WTC11 (cell line): ENCODE data around the gene ATPAF1. TPM values are rescaled to one million over a fixed set of nuclear protein-coding genes. Genes with fewer than 3 reads are reported as not detected.
A peak's percentile ranks its signal among the peaks of the same experiment; 100 is the strongest.

Source experiments
- FOXP1 ChIP-seq: sonication (generic); formaldehyde crosslinking; IDR thresholded peaks from 2 replicates; pipeline ENCODE4 v1.8.0; 2022; ENCODE audit warnings: missing genetic modification reagents, mild to moderate bottlenecking, moderate library complexity, borderline replicate concordance
- HMGA2 ChIP-seq: fragments of 250-450 bp; sonication (Bioruptor Pico); IDR thresholded peaks from 2 replicates; pipeline ENCODE4 v1.4.0; 2021; ENCODE audit warnings: mild to moderate bottlenecking, moderate library complexity
- JUN ChIP-seq: sonication (generic); formaldehyde crosslinking; IDR thresholded peaks from 2 replicates; pipeline ENCODE4 v1.8.0; 2023; ENCODE audit warnings: mild to moderate bottlenecking, missing genetic modification reagents
- KAT7 ChIP-seq: sonication (generic); formaldehyde crosslinking; IDR thresholded peaks from 2 replicates; pipeline ENCODE4 v1.8.1; 2023; ENCODE audit warnings: missing genetic modification reagents, mild to moderate bottlenecking, borderline replicate concordance
- RORB ChIP-seq: fragments of 250-450 bp; sonication (Bioruptor Pico); IDR thresholded peaks from 2 replicates; pipeline ENCODE4 v1.9.0; 2021; ENCODE audit warnings: mild to moderate bottlenecking
- SOX15 ChIP-seq: fragments of 250-450 bp; sonication (Bioruptor Pico); IDR thresholded peaks from 2 replicates; pipeline ENCODE4 v1.9.0; 2021; ENCODE audit warnings: mild to moderate bottlenecking
- ZBTB21 ChIP-seq: sonication (generic); formaldehyde crosslinking; IDR thresholded peaks from 2 replicates; pipeline ENCODE4 v1.8.1; 2023; ENCODE audit warnings: mild to moderate bottlenecking, missing genetic modification reagents, borderline replicate concordance
- ZNF121 ChIP-seq: sonication (generic); formaldehyde crosslinking; IDR thresholded peaks from 2 replicates; pipeline ENCODE4 v1.8.0; 2023; ENCODE audit warnings: missing genetic modification reagents
- total RNA-seq: library from RNA; stranded (reverse); gene quantifications from 3 replicates; pipeline ENCODE4 v1.2.3, GENCODE V29; 2021
- TF ChIP-seq, protein P1 (sequence below): sonication (generic); formaldehyde crosslinking; IDR thresholded peaks from 2 replicates; pipeline ENCODE4 v1.8.1; 2022; ENCODE audit warnings: low read depth, missing genetic modification reagents, borderline replicate concordance
- TF ChIP-seq, protein P2 (sequence below): sonication (generic); formaldehyde crosslinking; IDR thresholded peaks from 2 replicates; pipeline ENCODE4 v1.8.1; 2023; ENCODE audit warnings: mild to moderate bottlenecking, missing genetic modification reagents
- TF ChIP-seq, protein P3 (sequence below): sonication (generic); formaldehyde crosslinking; IDR thresholded peaks from 2 replicates; pipeline ENCODE4 v1.8.1; 2023; ENCODE audit warnings: mild to moderate bottlenecking, missing genetic modification reagents
- TF ChIP-seq, protein P4 (sequence below): fragments of 250-450 bp; sonication (Bioruptor Pico); IDR thresholded peaks from 2 replicates; pipeline ENCODE4 v1.8.0; 2021; ENCODE audit warnings: mild to moderate bottlenecking
- TF ChIP-seq, protein P5 (sequence below): sonication (generic); formaldehyde crosslinking; IDR thresholded peaks from 2 replicates; pipeline ENCODE4 v1.8.1; 2023; ENCODE audit warnings: mild to moderate bottlenecking, missing genetic modification reagents, moderate library complexity
- TF ChIP-seq, protein P6 (sequence below): sonication (generic); formaldehyde crosslinking; IDR thresholded peaks from 2 replicates; pipeline ENCODE4 v1.8.1; 2023; ENCODE audit warnings: mild to moderate bottlenecking, missing genetic modification reagents, borderline replicate concordance
- TF ChIP-seq, protein P7 (sequence below): sonication (generic); formaldehyde crosslinking; IDR thresholded peaks from 2 replicates; pipeline ENCODE4 v1.8.0; 2023; ENCODE audit warnings: mild to moderate bottlenecking, missing genetic modification reagents
- TF ChIP-seq, protein P8 (sequence below): sonication (generic); formaldehyde crosslinking; IDR thresholded peaks from 2 replicates; pipeline ENCODE4 v1.8.0; 2022; ENCODE audit warnings: mild to moderate bottlenecking, missing genetic modification reagents
- TF ChIP-seq, protein P9 (sequence below): sonication (generic); formaldehyde crosslinking; IDR thresholded peaks from 2 replicates; pipeline ENCODE4 v1.8.1; 2023; ENCODE audit warnings: mild to moderate bottlenecking, missing genetic modification reagents, moderate library complexity
- TF ChIP-seq, protein P10 (sequence below): sonication (generic); formaldehyde crosslinking; IDR thresholded peaks from 2 replicates; pipeline ENCODE4 v1.8.0; 2022; ENCODE audit warnings: mild to moderate bottlenecking, missing genetic modification reagents

Gene ATPAF1
- total RNA-seq, 1 experiment from 2014 or later, result 35.7 TPM

DNA sequence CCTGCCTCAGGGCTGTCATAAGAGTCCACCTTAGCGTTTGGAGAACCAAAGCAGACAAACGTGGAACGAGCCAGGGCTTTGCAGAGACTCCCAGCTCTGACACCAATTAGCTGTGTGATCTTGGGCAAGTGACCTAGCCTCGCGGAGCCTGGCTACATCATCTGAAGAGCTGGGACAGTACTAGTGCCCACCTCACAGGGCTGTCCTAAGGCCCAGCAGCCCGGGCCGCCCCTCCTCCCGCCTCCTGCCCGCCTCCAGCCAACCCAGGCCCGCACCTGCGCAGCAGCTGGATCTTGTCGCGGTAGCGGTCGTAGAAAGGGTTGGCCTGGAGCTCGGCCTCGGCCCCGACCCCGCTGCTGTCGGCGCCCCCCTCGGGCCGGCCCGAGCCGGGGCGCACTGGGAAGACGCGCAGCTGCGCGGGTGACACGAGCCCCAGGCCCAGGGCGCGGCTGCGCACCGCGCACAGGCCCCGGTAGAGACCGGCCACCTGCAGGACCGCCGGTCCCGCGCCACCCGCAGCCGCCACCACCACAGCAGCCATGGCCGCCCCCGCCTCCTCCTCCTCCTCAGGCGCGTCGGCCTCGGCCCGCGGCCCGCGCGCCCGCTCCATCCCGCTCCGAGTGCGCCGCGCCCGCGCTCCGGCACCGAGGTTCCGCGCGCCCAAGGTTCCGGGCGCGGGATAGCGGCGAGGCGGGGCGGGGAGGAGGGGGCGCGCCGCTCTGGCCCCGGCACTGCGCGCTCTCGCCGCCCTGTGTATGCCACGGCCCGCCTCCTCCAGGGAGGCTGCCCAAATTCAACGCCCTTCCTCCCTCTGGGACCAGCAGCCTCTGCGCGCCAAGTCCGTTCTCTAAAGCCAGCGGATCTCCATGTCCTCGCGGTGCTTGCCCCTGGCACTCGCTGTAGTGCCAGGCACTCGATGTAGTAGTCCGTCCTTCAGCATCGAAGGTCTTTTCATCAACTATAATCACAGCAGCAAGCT lies at the start of gene ATPAF1 (continued):
- TF ChIP-seq, protein P1, sequence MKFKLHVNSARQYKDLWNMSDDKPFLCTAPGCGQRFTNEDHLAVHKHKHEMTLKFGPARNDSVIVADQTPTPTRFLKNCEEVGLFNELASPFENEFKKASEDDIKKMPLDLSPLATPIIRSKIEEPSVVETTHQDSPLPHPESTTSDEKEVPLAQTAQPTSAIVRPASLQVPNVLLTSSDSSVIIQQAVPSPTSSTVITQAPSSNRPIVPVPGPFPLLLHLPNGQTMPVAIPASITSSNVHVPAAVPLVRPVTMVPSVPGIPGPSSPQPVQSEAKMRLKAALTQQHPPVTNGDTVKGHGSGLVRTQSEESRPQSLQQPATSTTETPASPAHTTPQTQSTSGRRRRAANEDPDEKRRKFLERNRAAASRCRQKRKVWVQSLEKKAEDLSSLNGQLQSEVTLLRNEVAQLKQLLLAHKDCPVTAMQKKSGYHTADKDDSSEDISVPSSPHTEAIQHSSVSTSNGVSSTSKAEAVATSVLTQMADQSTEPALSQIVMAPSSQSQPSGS (CRISPR knock-in tag), result no peak
- TF ChIP-seq ZNF121 (CRISPR knock-in tag), result 0 out of 2 replicates have a peak, but pooled peaks have one; percentile 41
- TF ChIP-seq, protein P2, sequence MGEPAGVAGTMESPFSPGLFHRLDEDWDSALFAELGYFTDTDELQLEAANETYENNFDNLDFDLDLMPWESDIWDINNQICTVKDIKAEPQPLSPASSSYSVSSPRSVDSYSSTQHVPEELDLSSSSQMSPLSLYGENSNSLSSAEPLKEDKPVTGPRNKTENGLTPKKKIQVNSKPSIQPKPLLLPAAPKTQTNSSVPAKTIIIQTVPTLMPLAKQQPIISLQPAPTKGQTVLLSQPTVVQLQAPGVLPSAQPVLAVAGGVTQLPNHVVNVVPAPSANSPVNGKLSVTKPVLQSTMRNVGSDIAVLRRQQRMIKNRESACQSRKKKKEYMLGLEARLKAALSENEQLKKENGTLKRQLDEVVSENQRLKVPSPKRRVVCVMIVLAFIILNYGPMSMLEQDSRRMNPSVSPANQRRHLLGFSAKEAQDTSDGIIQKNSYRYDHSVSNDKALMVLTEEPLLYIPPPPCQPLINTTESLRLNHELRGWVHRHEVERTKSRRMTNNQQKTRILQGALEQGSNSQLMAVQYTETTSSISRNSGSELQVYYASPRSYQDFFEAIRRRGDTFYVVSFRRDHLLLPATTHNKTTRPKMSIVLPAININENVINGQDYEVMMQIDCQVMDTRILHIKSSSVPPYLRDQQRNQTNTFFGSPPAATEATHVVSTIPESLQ (CRISPR knock-in tag), result no peak
- no peak for TF ChIP-seq HMGA2 (CRISPR knock-in tag)
- TF ChIP-seq FOXP1 (CRISPR knock-in tag), result peak; percentile 76; the same call in 1 of the 2 replicates
- TF ChIP-seq, protein P3, sequence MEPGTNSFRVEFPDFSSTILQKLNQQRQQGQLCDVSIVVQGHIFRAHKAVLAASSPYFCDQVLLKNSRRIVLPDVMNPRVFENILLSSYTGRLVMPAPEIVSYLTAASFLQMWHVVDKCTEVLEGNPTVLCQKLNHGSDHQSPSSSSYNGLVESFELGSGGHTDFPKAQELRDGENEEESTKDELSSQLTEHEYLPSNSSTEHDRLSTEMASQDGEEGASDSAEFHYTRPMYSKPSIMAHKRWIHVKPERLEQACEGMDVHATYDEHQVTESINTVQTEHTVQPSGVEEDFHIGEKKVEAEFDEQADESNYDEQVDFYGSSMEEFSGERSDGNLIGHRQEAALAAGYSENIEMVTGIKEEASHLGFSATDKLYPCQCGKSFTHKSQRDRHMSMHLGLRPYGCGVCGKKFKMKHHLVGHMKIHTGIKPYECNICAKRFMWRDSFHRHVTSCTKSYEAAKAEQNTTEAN (CRISPR knock-in tag), result no peak
- TF ChIP-seq, protein P4, sequence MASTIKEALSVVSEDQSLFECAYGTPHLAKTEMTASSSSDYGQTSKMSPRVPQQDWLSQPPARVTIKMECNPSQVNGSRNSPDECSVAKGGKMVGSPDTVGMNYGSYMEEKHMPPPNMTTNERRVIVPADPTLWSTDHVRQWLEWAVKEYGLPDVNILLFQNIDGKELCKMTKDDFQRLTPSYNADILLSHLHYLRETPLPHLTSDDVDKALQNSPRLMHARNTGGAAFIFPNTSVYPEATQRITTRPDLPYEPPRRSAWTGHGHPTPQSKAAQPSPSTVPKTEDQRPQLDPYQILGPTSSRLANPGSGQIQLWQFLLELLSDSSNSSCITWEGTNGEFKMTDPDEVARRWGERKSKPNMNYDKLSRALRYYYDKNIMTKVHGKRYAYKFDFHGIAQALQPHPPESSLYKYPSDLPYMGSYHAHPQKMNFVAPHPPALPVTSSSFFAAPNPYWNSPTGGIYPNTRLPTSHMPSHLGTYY (CRISPR knock-in tag), result no peak
- TF ChIP-seq, protein P5, sequence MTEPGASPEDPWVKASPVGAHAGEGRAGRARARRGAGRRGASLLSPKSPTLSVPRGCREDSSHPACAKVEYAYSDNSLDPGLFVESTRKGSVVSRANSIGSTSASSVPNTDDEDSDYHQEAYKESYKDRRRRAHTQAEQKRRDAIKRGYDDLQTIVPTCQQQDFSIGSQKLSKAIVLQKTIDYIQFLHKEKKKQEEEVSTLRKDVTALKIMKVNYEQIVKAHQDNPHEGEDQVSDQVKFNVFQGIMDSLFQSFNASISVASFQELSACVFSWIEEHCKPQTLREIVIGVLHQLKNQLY (CRISPR knock-in tag), result no peak
- TF ChIP-seq, protein P6, sequence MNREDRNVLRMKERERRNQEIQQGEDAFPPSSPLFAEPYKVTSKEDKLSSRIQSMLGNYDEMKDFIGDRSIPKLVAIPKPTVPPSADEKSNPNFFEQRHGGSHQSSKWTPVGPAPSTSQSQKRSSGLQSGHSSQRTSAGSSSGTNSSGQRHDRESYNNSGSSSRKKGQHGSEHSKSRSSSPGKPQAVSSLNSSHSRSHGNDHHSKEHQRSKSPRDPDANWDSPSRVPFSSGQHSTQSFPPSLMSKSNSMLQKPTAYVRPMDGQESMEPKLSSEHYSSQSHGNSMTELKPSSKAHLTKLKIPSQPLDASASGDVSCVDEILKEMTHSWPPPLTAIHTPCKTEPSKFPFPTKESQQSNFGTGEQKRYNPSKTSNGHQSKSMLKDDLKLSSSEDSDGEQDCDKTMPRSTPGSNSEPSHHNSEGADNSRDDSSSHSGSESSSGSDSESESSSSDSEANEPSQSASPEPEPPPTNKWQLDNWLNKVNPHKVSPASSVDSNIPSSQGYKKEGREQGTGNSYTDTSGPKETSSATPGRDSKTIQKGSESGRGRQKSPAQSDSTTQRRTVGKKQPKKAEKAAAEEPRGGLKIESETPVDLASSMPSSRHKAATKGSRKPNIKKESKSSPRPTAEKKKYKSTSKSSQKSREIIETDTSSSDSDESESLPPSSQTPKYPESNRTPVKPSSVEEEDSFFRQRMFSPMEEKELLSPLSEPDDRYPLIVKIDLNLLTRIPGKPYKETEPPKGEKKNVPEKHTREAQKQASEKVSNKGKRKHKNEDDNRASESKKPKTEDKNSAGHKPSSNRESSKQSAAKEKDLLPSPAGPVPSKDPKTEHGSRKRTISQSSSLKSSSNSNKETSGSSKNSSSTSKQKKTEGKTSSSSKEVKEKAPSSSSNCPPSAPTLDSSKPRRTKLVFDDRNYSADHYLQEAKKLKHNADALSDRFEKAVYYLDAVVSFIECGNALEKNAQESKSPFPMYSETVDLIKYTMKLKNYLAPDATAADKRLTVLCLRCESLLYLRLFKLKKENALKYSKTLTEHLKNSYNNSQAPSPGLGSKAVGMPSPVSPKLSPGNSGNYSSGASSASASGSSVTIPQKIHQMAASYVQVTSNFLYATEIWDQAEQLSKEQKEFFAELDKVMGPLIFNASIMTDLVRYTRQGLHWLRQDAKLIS (CRISPR knock-in tag), result no peak
- TF ChIP-seq, protein P7, sequence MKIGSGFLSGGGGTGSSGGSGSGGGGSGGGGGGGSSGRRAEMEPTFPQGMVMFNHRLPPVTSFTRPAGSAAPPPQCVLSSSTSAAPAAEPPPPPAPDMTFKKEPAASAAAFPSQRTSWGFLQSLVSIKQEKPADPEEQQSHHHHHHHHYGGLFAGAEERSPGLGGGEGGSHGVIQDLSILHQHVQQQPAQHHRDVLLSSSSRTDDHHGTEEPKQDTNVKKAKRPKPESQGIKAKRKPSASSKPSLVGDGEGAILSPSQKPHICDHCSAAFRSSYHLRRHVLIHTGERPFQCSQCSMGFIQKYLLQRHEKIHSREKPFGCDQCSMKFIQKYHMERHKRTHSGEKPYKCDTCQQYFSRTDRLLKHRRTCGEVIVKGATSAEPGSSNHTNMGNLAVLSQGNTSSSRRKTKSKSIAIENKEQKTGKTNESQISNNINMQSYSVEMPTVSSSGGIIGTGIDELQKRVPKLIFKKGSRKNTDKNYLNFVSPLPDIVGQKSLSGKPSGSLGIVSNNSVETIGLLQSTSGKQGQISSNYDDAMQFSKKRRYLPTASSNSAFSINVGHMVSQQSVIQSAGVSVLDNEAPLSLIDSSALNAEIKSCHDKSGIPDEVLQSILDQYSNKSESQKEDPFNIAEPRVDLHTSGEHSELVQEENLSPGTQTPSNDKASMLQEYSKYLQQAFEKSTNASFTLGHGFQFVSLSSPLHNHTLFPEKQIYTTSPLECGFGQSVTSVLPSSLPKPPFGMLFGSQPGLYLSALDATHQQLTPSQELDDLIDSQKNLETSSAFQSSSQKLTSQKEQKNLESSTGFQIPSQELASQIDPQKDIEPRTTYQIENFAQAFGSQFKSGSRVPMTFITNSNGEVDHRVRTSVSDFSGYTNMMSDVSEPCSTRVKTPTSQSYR (CRISPR knock-in tag), result no peak
- no peak for TF ChIP-seq RORB (CRISPR knock-in tag)
- no peak for TF ChIP-seq JUN
- TF ChIP-seq, protein P8, sequence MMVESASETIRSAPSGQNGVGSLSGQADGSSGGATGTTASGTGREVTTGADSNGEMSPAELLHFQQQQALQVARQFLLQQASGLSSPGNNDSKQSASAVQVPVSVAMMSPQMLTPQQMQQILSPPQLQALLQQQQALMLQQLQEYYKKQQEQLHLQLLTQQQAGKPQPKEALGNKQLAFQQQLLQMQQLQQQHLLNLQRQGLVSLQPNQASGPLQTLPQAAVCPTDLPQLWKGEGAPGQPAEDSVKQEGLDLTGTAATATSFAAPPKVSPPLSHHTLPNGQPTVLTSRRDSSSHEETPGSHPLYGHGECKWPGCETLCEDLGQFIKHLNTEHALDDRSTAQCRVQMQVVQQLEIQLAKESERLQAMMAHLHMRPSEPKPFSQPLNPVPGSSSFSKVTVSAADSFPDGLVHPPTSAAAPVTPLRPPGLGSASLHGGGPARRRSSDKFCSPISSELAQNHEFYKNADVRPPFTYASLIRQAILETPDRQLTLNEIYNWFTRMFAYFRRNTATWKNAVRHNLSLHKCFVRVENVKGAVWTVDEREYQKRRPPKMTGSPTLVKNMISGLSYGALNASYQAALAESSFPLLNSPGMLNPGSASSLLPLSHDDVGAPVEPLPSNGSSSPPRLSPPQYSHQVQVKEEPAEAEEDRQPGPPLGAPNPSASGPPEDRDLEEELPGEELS (CRISPR knock-in tag), result peak; percentile 63
- TF ChIP-seq KAT7 (CRISPR knock-in tag), result no peak
- TF ChIP-seq, protein P9, sequence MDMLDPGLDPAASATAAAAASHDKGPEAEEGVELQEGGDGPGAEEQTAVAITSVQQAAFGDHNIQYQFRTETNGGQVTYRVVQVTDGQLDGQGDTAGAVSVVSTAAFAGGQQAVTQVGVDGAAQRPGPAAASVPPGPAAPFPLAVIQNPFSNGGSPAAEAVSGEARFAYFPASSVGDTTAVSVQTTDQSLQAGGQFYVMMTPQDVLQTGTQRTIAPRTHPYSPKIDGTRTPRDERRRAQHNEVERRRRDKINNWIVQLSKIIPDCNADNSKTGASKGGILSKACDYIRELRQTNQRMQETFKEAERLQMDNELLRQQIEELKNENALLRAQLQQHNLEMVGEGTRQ (CRISPR knock-in tag), result peak; percentile 36; the same call in 1 of the 2 replicates
- TF ChIP-seq ZBTB21 (CRISPR knock-in tag), result no peak
- TF ChIP-seq, protein P10, sequence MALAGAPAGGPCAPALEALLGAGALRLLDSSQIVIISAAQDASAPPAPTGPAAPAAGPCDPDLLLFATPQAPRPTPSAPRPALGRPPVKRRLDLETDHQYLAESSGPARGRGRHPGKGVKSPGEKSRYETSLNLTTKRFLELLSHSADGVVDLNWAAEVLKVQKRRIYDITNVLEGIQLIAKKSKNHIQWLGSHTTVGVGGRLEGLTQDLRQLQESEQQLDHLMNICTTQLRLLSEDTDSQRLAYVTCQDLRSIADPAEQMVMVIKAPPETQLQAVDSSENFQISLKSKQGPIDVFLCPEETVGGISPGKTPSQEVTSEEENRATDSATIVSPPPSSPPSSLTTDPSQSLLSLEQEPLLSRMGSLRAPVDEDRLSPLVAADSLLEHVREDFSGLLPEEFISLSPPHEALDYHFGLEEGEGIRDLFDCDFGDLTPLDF (CRISPR knock-in tag), result no peak
- no peak for TF ChIP-seq SOX15 (CRISPR knock-in tag)
